LNCAP (cell line): Measurements from ENCODE around the gene CHCHD6.

Source experiments
- TF ChIP-seq, protein P1 (sequence below): fragments of 450-650 bp; IDR thresholded peaks from 2 replicates; pipeline ENCODE4 v1.5.1; 2017; ENCODE audit warnings: mild to moderate bottlenecking

CHCHD6 gene

DNA sequence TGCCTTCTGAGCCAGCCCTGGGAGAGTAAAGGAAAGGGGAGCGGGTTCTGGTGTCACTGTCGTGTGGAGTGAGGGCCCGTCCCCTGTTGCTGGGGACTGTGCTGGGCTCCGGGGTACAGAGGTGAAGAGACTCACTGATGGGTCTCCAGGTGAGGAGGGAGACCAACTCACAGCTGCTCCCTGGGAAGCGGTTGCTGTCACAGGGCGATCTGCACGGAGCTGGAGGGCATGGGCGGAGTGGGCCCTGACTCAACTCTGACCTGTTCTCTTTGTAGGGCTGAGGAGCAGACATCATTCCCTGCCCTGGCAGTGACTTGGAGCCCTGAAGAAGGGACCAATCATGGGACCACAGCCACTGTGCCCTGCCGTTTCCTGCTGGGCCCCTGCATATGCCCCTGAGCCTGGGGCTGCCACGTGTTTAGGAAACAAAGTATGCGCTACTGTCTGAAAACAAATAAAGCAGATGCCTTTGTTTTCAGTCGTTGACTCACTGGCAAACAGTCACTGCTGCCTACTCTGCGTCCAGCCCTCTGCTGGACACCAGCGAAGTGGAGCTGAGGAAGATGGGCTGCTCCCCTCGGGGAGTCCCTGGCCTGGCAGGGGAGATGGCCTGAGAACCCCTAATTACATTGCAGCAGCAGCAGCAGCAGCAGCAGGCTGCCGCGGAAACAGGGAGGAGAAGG, 256.0 kb downstream of the CHCHD6 start:
- TF ChIP-seq, protein P1, sequence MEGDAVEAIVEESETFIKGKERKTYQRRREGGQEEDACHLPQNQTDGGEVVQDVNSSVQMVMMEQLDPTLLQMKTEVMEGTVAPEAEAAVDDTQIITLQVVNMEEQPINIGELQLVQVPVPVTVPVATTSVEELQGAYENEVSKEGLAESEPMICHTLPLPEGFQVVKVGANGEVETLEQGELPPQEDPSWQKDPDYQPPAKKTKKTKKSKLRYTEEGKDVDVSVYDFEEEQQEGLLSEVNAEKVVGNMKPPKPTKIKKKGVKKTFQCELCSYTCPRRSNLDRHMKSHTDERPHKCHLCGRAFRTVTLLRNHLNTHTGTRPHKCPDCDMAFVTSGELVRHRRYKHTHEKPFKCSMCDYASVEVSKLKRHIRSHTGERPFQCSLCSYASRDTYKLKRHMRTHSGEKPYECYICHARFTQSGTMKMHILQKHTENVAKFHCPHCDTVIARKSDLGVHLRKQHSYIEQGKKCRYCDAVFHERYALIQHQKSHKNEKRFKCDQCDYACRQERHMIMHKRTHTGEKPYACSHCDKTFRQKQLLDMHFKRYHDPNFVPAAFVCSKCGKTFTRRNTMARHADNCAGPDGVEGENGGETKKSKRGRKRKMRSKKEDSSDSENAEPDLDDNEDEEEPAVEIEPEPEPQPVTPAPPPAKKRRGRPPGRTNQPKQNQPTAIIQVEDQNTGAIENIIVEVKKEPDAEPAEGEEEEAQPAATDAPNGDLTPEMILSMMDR: no peak

DNA sequence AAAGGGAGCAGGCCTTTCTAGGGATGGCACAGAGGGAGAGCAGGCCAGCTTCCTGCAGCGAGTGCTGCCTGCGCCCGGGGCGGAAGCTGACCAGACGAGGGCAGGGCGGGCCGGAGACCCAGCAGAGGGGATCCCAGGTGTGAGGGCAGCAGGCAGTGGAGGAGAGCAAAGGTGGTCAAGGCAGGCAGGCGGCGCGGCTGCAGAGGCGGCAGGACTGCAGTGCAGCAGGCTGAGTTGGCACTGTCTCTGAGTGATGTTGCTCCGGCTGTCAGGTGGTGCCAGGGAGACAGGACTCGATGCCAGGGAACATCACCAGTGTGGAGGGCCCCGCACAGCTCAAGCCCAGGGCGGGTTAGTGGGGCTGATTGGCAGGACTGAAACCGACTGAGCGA, 256.6 kb downstream of the CHCHD6 start:
- TF ChIP-seq, protein P1: no peak

DNA sequence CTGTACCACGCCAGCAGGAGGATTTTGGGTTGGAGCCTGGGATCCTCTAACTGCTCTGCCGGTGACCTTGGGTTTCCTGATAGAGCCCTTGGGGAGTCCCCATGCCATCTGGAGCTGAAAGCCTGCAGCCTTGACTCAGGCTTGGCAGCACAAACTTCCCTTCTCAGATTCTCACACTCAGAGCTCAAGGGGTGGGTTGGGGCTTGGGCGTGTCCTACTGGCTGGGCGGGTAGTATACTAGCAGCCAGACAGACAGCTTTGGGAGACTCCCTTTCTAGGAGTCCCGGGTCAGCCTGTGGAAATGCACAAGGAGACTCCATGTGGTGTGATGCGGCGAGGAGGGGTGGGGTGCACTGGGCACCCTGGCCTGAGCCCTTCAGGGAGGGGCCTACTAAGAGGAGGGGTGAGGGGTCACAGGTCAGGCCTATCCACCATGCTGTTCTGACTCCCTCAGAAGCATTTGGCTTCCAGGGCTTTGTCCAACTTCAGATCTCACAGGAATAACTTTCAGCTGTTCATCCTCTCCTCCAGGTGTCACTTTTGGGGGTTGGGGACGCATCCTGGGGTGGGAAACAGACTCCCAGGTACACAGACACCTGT, 257.3 kb downstream of the CHCHD6 start:
- TF ChIP-seq, protein P1: no peak

DNA sequence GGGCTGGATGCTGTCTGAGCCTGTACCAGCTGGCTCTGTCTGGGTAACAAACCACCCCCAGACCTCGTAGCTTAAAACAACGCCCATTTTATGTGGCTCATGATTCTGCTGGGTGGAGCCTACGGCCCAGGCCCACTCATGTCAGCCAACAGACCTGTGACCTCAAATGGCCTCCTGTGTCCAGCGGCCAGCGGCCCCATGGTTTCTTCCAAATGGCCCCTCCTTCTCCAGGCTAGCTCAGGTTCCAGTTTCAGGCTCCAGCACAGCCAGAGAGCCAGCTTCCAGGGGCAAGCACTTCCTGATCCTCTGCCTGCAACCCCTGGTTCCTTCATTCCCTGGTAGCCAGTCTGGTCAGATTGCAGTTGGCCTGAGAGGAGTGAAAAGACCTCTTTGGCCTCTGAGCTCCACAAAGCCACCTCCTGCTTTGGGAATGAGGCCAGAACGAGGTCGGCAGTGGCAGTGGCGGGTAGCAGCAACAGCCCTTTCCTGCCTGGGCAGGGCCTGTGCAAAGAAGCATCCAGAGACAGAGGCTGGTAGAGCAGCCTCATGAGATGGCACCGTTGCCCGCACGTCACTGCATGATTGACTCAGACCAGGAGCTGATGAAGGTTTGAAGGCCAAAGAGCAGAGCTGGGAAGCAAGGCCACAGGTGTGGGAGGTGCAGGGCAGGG, 257.9 kb downstream of the CHCHD6 start:
- TF ChIP-seq, protein P1: no peak

DNA sequence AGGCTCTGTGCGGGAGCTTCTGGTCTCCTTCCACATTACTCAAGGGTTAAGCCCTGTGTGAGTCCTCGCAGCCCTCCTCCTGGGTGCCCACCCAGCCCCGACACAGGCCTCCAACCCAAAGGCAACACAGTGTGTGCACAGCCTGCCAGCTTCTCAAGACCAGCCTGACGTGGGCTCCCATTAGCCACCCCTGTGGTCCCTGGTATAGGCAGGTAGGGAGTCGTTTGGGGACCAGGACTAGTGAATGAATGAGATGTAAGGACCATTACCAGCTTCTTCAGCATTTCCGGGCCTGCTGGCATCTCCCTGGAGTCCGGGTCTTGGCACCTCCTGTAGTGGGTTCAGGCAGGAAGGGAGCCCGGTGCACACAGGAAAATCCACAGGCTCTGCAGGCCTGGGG, 258.7 kb downstream of the CHCHD6 start:
- TF ChIP-seq, protein P1: no peak

DNA sequence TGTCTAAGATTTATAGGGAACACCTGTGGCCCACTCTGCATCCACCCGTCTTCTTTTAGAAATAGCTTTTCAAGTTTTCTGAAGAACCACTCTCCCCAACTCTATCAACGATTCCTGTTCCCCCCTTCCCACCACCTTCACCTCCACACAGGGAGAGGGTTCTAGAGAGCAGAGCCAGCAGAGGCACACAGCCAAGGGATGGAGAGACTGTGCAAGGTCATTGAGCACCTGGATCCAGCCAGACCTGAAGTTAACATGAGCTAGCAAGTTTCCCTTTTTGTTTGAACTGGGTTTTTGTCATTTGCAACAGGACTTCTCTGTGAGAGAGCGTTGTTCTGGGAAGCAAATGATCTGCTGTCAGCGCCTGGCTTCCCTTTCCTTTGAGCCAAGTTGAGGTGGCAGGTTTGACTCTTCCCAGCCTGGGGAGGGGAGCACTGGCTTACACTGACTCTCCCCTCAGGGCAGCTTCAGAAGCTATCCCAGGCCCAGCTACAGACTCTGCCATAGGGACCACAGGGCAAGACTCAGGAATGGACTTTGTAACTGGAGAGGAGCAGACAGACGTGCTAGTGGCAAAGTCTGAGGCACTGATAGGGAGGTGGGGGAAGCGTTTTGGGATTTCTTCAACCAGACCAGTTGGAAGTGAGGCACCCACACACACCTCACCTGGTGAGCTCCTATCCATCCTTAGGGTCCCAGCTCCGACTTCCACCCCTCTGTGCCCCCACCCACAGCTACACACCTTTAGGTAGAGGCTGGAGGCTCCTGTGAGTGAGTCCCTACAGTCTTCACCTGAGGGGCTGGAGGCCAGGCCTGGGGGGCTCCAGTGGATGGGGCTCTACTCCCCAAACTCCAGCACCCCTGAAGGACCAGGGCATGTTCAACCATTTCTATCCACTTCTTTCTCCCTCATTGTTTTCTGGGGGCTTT, 259.5 kb downstream of the CHCHD6 start:
- TF ChIP-seq, protein P1: no peak

DNA sequence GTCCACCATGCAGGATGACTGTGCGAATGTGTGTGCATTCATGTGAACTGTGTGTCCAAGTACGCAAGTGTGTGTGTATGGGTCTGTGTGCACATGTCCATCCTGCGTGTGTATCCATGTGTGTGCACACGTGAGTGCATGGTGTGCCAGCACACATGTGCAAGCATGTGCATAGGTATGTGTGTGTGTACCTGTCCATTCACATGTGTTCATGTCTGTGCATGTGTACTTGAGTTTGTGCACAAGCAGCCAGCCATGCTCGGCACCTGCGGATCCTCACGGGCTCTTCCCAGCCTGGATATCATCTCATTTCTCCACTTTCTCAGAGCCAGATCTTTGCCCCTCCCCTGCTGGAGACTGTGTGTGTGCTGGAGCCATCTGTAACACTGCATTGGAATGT, 260.2 kb downstream of the CHCHD6 start:
- TF ChIP-seq, protein P1: no peak
